DND-41 (cell line): Measurements from ENCODE around the gene TPM1.
"Not testable (repeated sequence)": the region's sequence is repeated elsewhere in the genome, so short reads cannot be mapped to it uniquely, and the experiment has no call there.

Experiments
- ATAC-seq: fragments of 200-7000 bp; cut with Tn5 transposase; 3 replicates; pipeline ENCODE4 v1.9.1; 2021; ENCODE audit warnings: low read depth; ENCODE audit not compliant: insufficient read depth
- DNase-seq: peaks from one replicate; pipeline ENCODE4 v3.0.0-alpha.2; 2020
- H2AFZ ChIP-seq: 2 replicates; pipeline ENCODE4 v1.6.0; 2012; ENCODE audit warnings: low read depth, low read length
- H3K27ac ChIP-seq: 2 replicates; pipeline ENCODE4 v1.5.1; 2012; ENCODE audit warnings: low read length, inconsistent platforms
- H3K27me3 ChIP-seq: fragments of 200-600 bp; sonication (generic); 2 replicates; pipeline ENCODE4 v1.6.0; 2012; ENCODE audit warnings: low read length, mild to moderate bottlenecking, inconsistent platforms; ENCODE audit not compliant: insufficient read depth, poor library complexity
- H3K36me3 ChIP-seq: 2 replicates; pipeline ENCODE4 v1.5.1; 2012; ENCODE audit warnings: low read length, inconsistent platforms; ENCODE audit not compliant: insufficient read depth
- H3K4me1 ChIP-seq: 2 replicates; pipeline ENCODE4 v1.5.1; 2012; ENCODE audit warnings: mild to moderate bottlenecking, low read length; ENCODE audit not compliant: insufficient read depth
- H3K4me2 ChIP-seq: 2 replicates; pipeline ENCODE4 v1.6.0; 2012; ENCODE audit warnings: mild to moderate bottlenecking, moderate library complexity, low read length, inconsistent platforms; ENCODE audit not compliant: insufficient read depth
- H3K4me3 ChIP-seq, 2 experiments: fragments of 200-600 bp in 1 of 2; shearing (Covaris generic) in 1 of 2; 2 replicates each; pipeline ENCODE4 v1.5.1; 2012 to 2016; ENCODE audit warnings: inconsistent platforms in 2 of 2, low read length in 2 of 2, mild to moderate bottlenecking in 2 of 2, low read depth in 1 of 2, moderate library complexity in 1 of 2
- H3K79me2 ChIP-seq: 2 replicates; pipeline ENCODE4 v1.6.0; 2012; ENCODE audit warnings: low read length, inconsistent platforms; ENCODE audit not compliant: insufficient read depth
- H3K9ac ChIP-seq: 2 replicates; pipeline ENCODE4 v1.6.0; 2012; ENCODE audit warnings: low read depth, mild to moderate bottlenecking, inconsistent platforms, low read length, moderate library complexity
- H3K9me3 ChIP-seq: 2 replicates; pipeline ENCODE4 v1.5.1; 2012; ENCODE audit warnings: low read length, moderate library complexity, mild to moderate bottlenecking, inconsistent platforms; ENCODE audit not compliant: insufficient read depth, severe bottlenecking
- H4K20me1 ChIP-seq: 2 replicates; pipeline ENCODE4 v1.6.0; 2012; ENCODE audit warnings: low read length; ENCODE audit not compliant: insufficient read depth
- EZH2 ChIP-seq: IDR thresholded peaks from 3 replicates; pipeline ENCODE4 v1.6.1; 2012; ENCODE audit warnings: borderline replicate concordance, low read depth, mild to moderate bottlenecking, moderate library complexity, low read length, inconsistent platforms; ENCODE audit not compliant: severe bottlenecking
- TF ChIP-seq, protein P1 (sequence below): IDR thresholded peaks from 2 replicates; pipeline ENCODE4 v1.5.1; 2012; ENCODE audit warnings: borderline replicate concordance, low read length, moderate library complexity, mild to moderate bottlenecking; ENCODE audit not compliant: poor library complexity, severe bottlenecking; ENCODE audit errors: extremely low read depth

The TPM1 gene

GRCh38 chr15:63096178-63096577, 53.6 kb downstream of the TPM1 start:
- H3K27me3 ChIP-seq = no peaks in the 10 kb centered on the region
- DNase-seq (no peak), ATAC-seq (no peak)
- H2AFZ ChIP-seq = no peak overlapping the region
- no peaks in the 10 kb centered on the region for H3K4me1 ChIP-seq
- no peaks in the 10 kb centered on the region for H3K9me3 ChIP-seq
- H3K4me3 ChIP-seq = no peak overlapping the region
- no peaks in the 10 kb centered on the region for H3K79me2 ChIP-seq
- H3K4me2 ChIP-seq = no peak overlapping the region
- H3K9ac ChIP-seq = no peak overlapping the region
- H3K36me3 ChIP-seq = no peaks in the 10 kb centered on the region
- no peak overlapping the region for H3K27ac ChIP-seq
- no peaks in the 10 kb centered on the region for H4K20me1 ChIP-seq
- TF ChIP-seq, protein P1, sequence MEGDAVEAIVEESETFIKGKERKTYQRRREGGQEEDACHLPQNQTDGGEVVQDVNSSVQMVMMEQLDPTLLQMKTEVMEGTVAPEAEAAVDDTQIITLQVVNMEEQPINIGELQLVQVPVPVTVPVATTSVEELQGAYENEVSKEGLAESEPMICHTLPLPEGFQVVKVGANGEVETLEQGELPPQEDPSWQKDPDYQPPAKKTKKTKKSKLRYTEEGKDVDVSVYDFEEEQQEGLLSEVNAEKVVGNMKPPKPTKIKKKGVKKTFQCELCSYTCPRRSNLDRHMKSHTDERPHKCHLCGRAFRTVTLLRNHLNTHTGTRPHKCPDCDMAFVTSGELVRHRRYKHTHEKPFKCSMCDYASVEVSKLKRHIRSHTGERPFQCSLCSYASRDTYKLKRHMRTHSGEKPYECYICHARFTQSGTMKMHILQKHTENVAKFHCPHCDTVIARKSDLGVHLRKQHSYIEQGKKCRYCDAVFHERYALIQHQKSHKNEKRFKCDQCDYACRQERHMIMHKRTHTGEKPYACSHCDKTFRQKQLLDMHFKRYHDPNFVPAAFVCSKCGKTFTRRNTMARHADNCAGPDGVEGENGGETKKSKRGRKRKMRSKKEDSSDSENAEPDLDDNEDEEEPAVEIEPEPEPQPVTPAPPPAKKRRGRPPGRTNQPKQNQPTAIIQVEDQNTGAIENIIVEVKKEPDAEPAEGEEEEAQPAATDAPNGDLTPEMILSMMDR = no peak
- TF ChIP-seq EZH2 = no peak

DNA sequence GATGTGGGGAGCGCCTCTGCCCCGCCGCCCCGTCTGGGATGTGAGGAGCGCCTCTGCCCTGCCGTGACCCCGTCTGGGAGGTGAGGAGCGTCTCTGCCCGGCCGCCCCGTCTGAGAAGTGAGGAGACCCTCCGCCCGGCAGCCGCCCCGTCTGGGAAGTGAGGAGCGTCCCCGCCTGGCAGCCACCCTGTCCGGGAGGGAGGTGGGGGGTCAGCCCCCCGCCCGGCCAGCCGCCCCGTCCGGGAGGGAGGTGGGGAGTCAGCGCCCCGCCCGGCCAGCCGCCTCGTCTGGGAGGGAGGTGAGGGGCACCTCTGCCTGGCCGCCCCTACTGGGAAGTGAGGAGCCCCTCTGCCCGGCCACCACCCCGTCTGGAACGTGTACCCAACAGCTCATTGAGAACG, 56.4 kb downstream of the TPM1 start:
- not testable (repeated sequence) for H3K9ac ChIP-seq, H2AFZ ChIP-seq, H3K4me2 ChIP-seq, H3K4me3 ChIP-seq, H3K79me2 ChIP-seq, H3K4me1 ChIP-seq, H3K27ac ChIP-seq, H3K9me3 ChIP-seq, H4K20me1 ChIP-seq, DNase-seq, ATAC-seq, H3K27me3 ChIP-seq, H3K36me3 ChIP-seq

DNA sequence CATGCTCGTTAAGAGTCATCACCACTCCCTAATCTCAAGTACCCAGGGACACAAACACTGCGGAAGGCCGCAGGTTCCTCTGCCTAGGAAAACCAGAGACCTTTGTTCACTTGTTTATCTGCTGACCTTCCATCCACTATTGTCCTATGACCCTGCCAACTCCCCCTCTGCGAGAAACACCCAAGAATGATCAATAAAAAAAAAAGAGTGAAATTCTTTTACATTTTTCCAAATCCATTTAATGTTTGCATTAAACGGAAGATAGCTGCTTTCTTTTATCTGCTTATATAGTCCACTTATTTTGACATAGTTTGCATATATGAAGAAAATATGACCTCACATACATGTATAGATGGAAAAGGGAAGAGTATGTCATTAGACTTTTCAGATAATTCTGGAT, 57.0 kb downstream of the TPM1 start:
- not testable (repeated sequence) for ATAC-seq, H3K27me3 ChIP-seq, H3K9me3 ChIP-seq, H3K4me1 ChIP-seq, H3K27ac ChIP-seq, DNase-seq, H3K36me3 ChIP-seq, H4K20me1 ChIP-seq, H2AFZ ChIP-seq, H3K79me2 ChIP-seq, H3K4me2 ChIP-seq, H3K9ac ChIP-seq, H3K4me3 ChIP-seq

DNA sequence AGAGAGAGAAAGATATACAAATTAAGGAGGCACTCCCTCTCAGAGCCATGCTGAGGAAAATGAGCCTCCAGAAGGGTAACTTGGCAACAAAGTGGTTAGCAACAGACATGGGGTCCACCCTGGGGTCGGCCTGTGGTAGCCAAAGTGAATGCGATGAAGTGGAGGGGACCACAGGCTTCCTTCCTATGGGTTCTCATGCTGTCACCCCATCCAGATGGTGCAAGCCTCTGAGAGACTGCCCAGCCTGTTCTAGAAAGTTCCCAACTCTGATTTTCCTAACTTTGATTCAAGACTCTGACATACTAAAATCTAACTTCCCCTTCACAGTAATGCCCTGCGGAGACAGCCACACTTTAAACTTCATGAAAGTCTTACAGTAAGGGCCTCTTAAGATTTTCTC, 60.9 kb downstream of the TPM1 start:
- no peaks in the 10 kb centered on the region for H3K27me3 ChIP-seq
- H3K4me1 ChIP-seq = no peaks in the 10 kb centered on the region
- no peaks in the 10 kb centered on the region for H3K36me3 ChIP-seq
- no peak overlapping the region for H2AFZ ChIP-seq
- H4K20me1 ChIP-seq = no peaks in the 10 kb centered on the region
- no peak overlapping the region for H3K4me2 ChIP-seq
- H3K27ac ChIP-seq = no peak overlapping the region
- no peaks in the 10 kb centered on the region for H3K9me3 ChIP-seq
- H3K9ac ChIP-seq = no peak overlapping the region
- no peak for TF ChIP-seq EZH2
- TF ChIP-seq, protein P1 = no peak
- no peak for DNase-seq
- no peak overlapping the region for H3K4me3 ChIP-seq
- H3K79me2 ChIP-seq = no peaks in the 10 kb centered on the region
- no peak for ATAC-seq

GRCh38 chr15:63104727-63105126, 62.2 kb downstream of the TPM1 start:
- H3K27me3 ChIP-seq = no peaks in the 10 kb centered on the region
- H3K27ac ChIP-seq = no peak overlapping the region
- H3K4me2 ChIP-seq = no peak overlapping the region
- no peaks in the 10 kb centered on the region for H4K20me1 ChIP-seq
- no peak for ATAC-seq
- H3K79me2 ChIP-seq = no peaks in the 10 kb centered on the region
- H3K36me3 ChIP-seq = no peaks in the 10 kb centered on the region
- H3K9ac ChIP-seq = no peak overlapping the region
- no peak for DNase-seq
- no peak overlapping the region for H2AFZ ChIP-seq
- H3K9me3 ChIP-seq = no peaks in the 10 kb centered on the region
- H3K4me1 ChIP-seq = no peaks in the 10 kb centered on the region
- TF ChIP-seq, protein P1 = no peak
- H3K4me3 ChIP-seq = no peak overlapping the region

- H3K4me2 ChIP-seq, H3K79me2 ChIP-seq, DNase-seq, H4K20me1 ChIP-seq, H3K27me3 ChIP-seq, H3K9ac ChIP-seq, H2AFZ ChIP-seq, H3K27ac ChIP-seq, H3K9me3 ChIP-seq, H3K4me3 ChIP-seq, ATAC-seq, H3K36me3 ChIP-seq, H3K4me1 ChIP-seq: not testable (repeated sequence)
These were observed 62.8 kb downstream of the TPM1 start for GRCh38 chr15:63105354-63105753.
